Mucosa of rectum (tissue), 2 donors: ENCODE results near the gene RASGRP2.
A peak's percentile ranks its signal among the peaks of the same experiment; 100 is the strongest.

Experiments used
- H3K27ac ChIP-seq, 2 donors: one replicate each; pipeline ENCODE4 v1.7.0; 2013; ENCODE audit warnings: inconsistent platforms in 2 of 2, low read depth in 2 of 2, low read length in 2 of 2
- H3K27me3 ChIP-seq, 2 donors: one replicate each; pipeline ENCODE4 v1.7.0; 2013; ENCODE audit warnings: low read length in 2 of 2; ENCODE audit not compliant: control insufficient read depth in 2 of 2, insufficient read depth in 2 of 2
- H3K36me3 ChIP-seq, 2 donors: one replicate each; pipeline ENCODE4 v1.7.0; 2013; ENCODE audit warnings: low read length in 2 of 2; ENCODE audit not compliant: control insufficient read depth in 2 of 2, insufficient read depth in 2 of 2
- H3K4me1 ChIP-seq, 2 donors: one replicate each; pipeline ENCODE4 v1.7.0; 2013; ENCODE audit warnings: low read length in 2 of 2, mild to moderate bottlenecking in 1 of 2; ENCODE audit not compliant: control insufficient read depth in 2 of 2, insufficient read depth in 2 of 2
- H3K4me3 ChIP-seq, 2 donors: one replicate each; pipeline ENCODE4 v1.7.0; 2013; ENCODE audit warnings: low read length in 2 of 2
- H3K9ac ChIP-seq, 2 donors: one replicate each; pipeline ENCODE4 v1.7.0; 2013; ENCODE audit warnings: low read length in 2 of 2, low read depth in 1 of 2, mild to moderate bottlenecking in 1 of 2
- H3K9me3 ChIP-seq, 2 donors: one replicate each; pipeline ENCODE4 v1.7.0; 2013; ENCODE audit warnings: low read length in 2 of 2; ENCODE audit not compliant: control insufficient read depth in 2 of 2
- donor health status: healthy.
- donor health status: Normal muscosa, but diverticular disease.

The RASGRP2 gene

GRCh38 chr11:64743591-64744543 lies at the start of gene RASGRP2:
RASGRP2 (minus strand) TSS chr11:64744142; CDS start chr11:64742866, 1,276 bp downstream.
- peaks cover 16 to 21% of the 10 kb centered on the region in 2 donors for H3K4me1 ChIP-seq
- peak within 1 kb of the TSS; percentile 43 to 47 for H3K9ac ChIP-seq
- peak within 1 kb of the TSS; percentile 55 to 85 for H3K27ac ChIP-seq
- no peaks in the 10 kb centered on the region for H3K9me3 ChIP-seq
- H3K4me3 ChIP-seq: peak within 1 kb of the TSS; percentile 57 to 64
- H3K27me3 ChIP-seq: peaks cover 12 to 47% of the 10 kb centered on the region in 2 donors
- no peaks in the 10 kb centered on the region for H3K36me3 ChIP-seq

- no peaks in the 10 kb centered on the region for H3K9me3 ChIP-seq
- no peak overlapping the region for H3K4me3 ChIP-seq
- H3K4me1 ChIP-seq: peaks cover 4 to 5% of the 10 kb centered on the region in 2 donors
- no peaks in the 10 kb centered on the region for H3K27me3 ChIP-seq
- peaks cover 0 to 12% of the 10 kb centered on the region in 2 donors for H3K36me3 ChIP-seq
- H3K9ac ChIP-seq: no peak overlapping the region
- H3K27ac ChIP-seq: no peak overlapping the region
These were observed 48.5 kb upstream of the RASGRP2 start for GRCh38 chr11:64792482-64792881.

GRCh38 chr11:64791781-64792291 lies 47.9 kb upstream of the RASGRP2 start:
- Histone ChIP-seq H3K27me3 (no peaks in the 10 kb centered on the region), H3K27ac (no peak overlapping the region), H3K9ac (no peak overlapping the region), H3K4me3 (no peak overlapping the region), H3K4me1 (peaks cover 5 to 7% of the 10 kb centered on the region in 2 donors), H3K36me3 (peaks cover 0 to 9% of the 10 kb centered on the region in 2 donors), H3K9me3 (no peaks in the 10 kb centered on the region)

- no peak overlapping the region for H3K9ac ChIP-seq
- H3K4me1 ChIP-seq: peaks cover 7 to 11% of the 10 kb centered on the region in 2 donors
These were observed 46.5 kb upstream of the RASGRP2 start for GRCh38 chr11:64790205-64791095.

GRCh38 chr11:64789331-64790204 lies 45.6 kb upstream of the RASGRP2 start:
- Histone ChIP-seq H3K27me3 (no peaks in the 10 kb centered on the region), H3K4me1 (peaks cover 11 to 17% of the 10 kb centered on the region in 2 donors), H3K4me3 (no peak overlapping the region), H3K36me3 (peaks cover 0 to 9% of the 10 kb centered on the region in 2 donors), H3K9ac (no peak overlapping the region), H3K27ac (no peak overlapping the region), H3K9me3 (no peaks in the 10 kb centered on the region)

More at GRCh38 chr11:64790205-64791095, 46.5 kb upstream of the RASGRP2 start:
- H3K9me3 ChIP-seq: no peaks in the 10 kb centered on the region
- no peak overlapping the region for H3K27ac ChIP-seq
- H3K4me3 ChIP-seq: no peak overlapping the region
- peaks cover 0 to 9% of the 10 kb centered on the region in 2 donors for H3K36me3 ChIP-seq
- no peaks in the 10 kb centered on the region for H3K27me3 ChIP-seq

- H3K4me3 ChIP-seq: no peak overlapping the region
- no peak overlapping the region for H3K27ac ChIP-seq
These were observed 44.6 kb upstream of the RASGRP2 start for GRCh38 chr11:64788321-64789215.

GRCh38 chr11:64787526-64788320 lies 43.8 kb upstream of the RASGRP2 start:
- H3K9ac ChIP-seq: no peak overlapping the region

More at GRCh38 chr11:64788321-64789215, 44.6 kb upstream of the RASGRP2 start:
- Histone ChIP-seq H3K4me1 (peaks cover 11 to 17% of the 10 kb centered on the region in 2 donors), H3K9me3 (no peaks in the 10 kb centered on the region), H3K27me3 (no peaks in the 10 kb centered on the region), H3K36me3 (peaks cover 0 to 9% of the 10 kb centered on the region in 2 donors), H3K9ac (no peak overlapping the region)

GRCh38 chr11:64786308-64786707 lies 42.4 kb upstream of the RASGRP2 start:
- peaks cover 0 to 9% of the 10 kb centered on the region in 2 donors for H3K36me3 ChIP-seq
- H3K9me3 ChIP-seq: no peaks in the 10 kb centered on the region
- no peak overlapping the region for H3K9ac ChIP-seq
- no peak overlapping the region for H3K27ac ChIP-seq
- peaks cover 11 to 17% of the 10 kb centered on the region in 2 donors for H3K4me1 ChIP-seq
- no peaks in the 10 kb centered on the region for H3K27me3 ChIP-seq
- no peak overlapping the region for H3K4me3 ChIP-seq

More at GRCh38 chr11:64787526-64788320, 43.8 kb upstream of the RASGRP2 start:
- Histone ChIP-seq H3K27me3 (no peaks in the 10 kb centered on the region), H3K27ac (no peak overlapping the region), H3K4me3 (no peak overlapping the region), H3K9me3 (no peaks in the 10 kb centered on the region), H3K36me3 (peaks cover 0 to 9% of the 10 kb centered on the region in 2 donors), H3K4me1 (peaks cover 11 to 17% of the 10 kb centered on the region in 2 donors)
